ENCODE results near the gene ADRA2C. TPM values are rescaled to one million over a fixed set of nuclear protein-coding genes. Genes with fewer than 3 reads are reported as not detected.
A peak's percentile ranks its signal among the peaks of the same experiment; 100 is the strongest.

The ADRA2C gene
- total RNA-seq, 4 donors from 2014 or later, result 0.61 to 4.6 (median 3.6) TPM

GRCh38 chr4:3723232-3723642, 42.9 kb upstream of the ADRA2C start:
- Histone ChIP-seq H3K27ac (no peak overlapping the region), H3K4me3 (no peak overlapping the region), H3K27me3 (peaks cover 0 to 100% (median 5%) of the 10 kb centered on the region in 4 donors), H3K9me3 (peaks cover 0 to 14% (median 12%) of the 10 kb centered on the region in 3 donors), H3K4me1 (peaks cover 6 to 32% (median 11%) of the 10 kb centered on the region in 3 donors), H3K36me3 (no peaks in the 10 kb centered on the region)
- DNase-seq, result no peak
- 54 to 56% methylated on average over 3 to 6 of the region's 9 CpGs for WGBS, 2 donors
- intact Hi-C loops (cut with DNase I), result no loop called here
- TF ChIP-seq POLR2A (IDR thresholded peaks at IDR 0.05) (no peak), CTCF (IDR thresholded peaks at IDR 0.05) (no peak)

GRCh38 chr4:3724319-3725231, 41.6 kb upstream of the ADRA2C start:
- 6 to 14% methylated on average over 21 to 22 of the region's 44 CpGs for WGBS, 2 donors

GRCh38 chr4:3725936-3726870, 40.0 kb upstream of the ADRA2C start:
- H3K4me1 ChIP-seq, result peaks cover 6 to 29% (median 11%) of the 10 kb centered on the region in 3 donors
- H3K27ac ChIP-seq, result no peak overlapping the region
- peaks cover 0 to 100% (median 5%) of the 10 kb centered on the region in 4 donors for H3K27me3 ChIP-seq
- H3K36me3 ChIP-seq, result no peaks in the 10 kb centered on the region
- intact Hi-C loops (cut with DNase I), result no loop called here
- H3K4me3 ChIP-seq, result no peak overlapping the region
- peaks cover 0 to 7% (median 6%) of the 10 kb centered on the region in 3 donors for H3K9me3 ChIP-seq
- TF ChIP-seq CTCF (IDR thresholded peaks at IDR 0.05) (no peak), POLR2A (IDR thresholded peaks at IDR 0.05) (no peak)
- no peak for DNase-seq
- 9 to 14% methylated on average over 4 to 7 of the region's 10 CpGs for WGBS, 2 donors

More at GRCh38 chr4:3724319-3725231, 41.6 kb upstream of the ADRA2C start:
- no peak for DNase-seq
- TF ChIP-seq CTCF (IDR thresholded peaks at IDR 0.05) (peak in 1 of 6 experiments; percentile 9), POLR2A (IDR thresholded peaks at IDR 0.05) (no peak)
- peaks cover 0 to 7% (median 6%) of the 10 kb centered on the region in 3 donors for H3K9me3 ChIP-seq
- H3K4me3 ChIP-seq, result no peak overlapping the region
- peaks cover 6 to 32% (median 11%) of the 10 kb centered on the region in 3 donors for H3K4me1 ChIP-seq
- intact Hi-C loops (cut with DNase I), result no loop called here
- H3K27me3 ChIP-seq, result peaks cover 0 to 100% (median 5%) of the 10 kb centered on the region in 4 donors
- H3K36me3 ChIP-seq, result no peaks in the 10 kb centered on the region
- no peak overlapping the region for H3K27ac ChIP-seq

DNA sequence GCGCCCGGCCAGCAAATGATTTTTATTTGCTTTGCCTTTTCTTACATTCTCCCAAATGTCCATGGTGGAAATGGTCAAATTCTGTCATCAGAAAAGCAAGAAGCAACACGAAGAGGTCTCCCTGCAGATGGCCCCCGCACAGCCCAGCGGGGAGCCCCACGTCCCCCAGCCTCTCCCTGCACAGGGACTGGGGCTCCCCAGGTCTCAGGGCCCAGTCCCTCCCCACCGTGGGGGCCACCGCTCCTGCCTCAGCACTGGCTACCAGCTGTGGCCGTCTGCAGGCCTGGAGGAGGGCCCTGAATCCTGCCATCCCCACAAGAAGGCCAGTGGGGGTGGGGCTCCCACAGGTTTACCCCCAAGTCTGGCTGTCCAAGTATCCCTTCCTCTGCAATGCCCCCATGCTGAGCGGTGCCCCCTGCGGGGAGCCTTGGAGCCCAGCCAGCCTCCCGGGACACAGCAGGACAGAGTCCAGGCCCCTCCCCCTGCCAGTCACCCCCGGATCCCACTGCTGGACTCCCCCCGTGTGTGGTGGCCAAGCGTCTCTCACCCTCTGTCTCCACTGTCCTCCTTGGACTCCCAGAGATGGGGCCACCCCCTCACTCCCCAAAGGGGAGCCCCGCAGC, 38.2 kb upstream of the ADRA2C start:
- H3K4me3 ChIP-seq, result no peak overlapping the region
- no peak overlapping the region for H3K27ac ChIP-seq
- H3K36me3 ChIP-seq, result no peaks in the 10 kb centered on the region
- peaks cover 0 to 2% (median under 1%) of the 10 kb centered on the region in 3 donors for H3K9me3 ChIP-seq
- peaks cover 6 to 21% (median 11%) of the 10 kb centered on the region in 3 donors for H3K4me1 ChIP-seq
- DNase-seq, result no peak
- H3K27me3 ChIP-seq, result peaks cover 0 to 99% (median 5%) of the 10 kb centered on the region in 4 donors
- WGBS, 2 donors, result 62 to 67% methylated on average over 3 to 10 of the region's 16 CpGs
- TF ChIP-seq CTCF (IDR thresholded peaks at IDR 0.05), result no peak
- TF ChIP-seq POLR2A (IDR thresholded peaks at IDR 0.05), result no peak
- intact Hi-C loops (cut with DNase I), result no loop called here
